H1 (cell line): ENCODE measurements around the gene SAA2. TPM values are rescaled to one million over a fixed set of nuclear protein-coding genes. Genes with fewer than 3 reads are reported as not detected.
A peak's percentile ranks its signal among the peaks of the same experiment; 100 is the strongest.
"Not testable (repeated sequence)": the region's sequence is repeated elsewhere in the genome, so short reads cannot be mapped to it uniquely, and the experiment has no call there.

Source experiments
- CTCF ChIA-PET: fragments of 300-600 bp; sonication (Branson Sonifier 250); formaldehyde crosslinking; loops from one replicate; lab custom pipeline; 2021; ENCODE audit not compliant: partially characterized antibody; lab: Charles Lee
- POLR2A ChIA-PET: fragments of 300-600 bp; sonication (Branson Sonifier 250); formaldehyde crosslinking; loops from one replicate; lab custom pipeline; 2021; ENCODE audit warnings: inconsistent platforms; ENCODE audit not compliant: partially characterized antibody; lab: Charles Lee
- DNase-seq, 2 experiments: peaks; one replicate each; pipeline versions ENCODE4 v3.0.0 to v3.0.0-alpha.2; 2010 to 2022; ENCODE audit warnings: low spot score in 2 of 2, low read depth in 1 of 2, mixed read lengths in 1 of 2
- FAIRE-seq: peaks from 2 replicates; lab custom pipeline; 2011; peaks lifted over from hg19 to GRCh38; lab: Jason Lieb, UNC
- H2AFZ ChIP-seq: 2 replicates; pipeline ENCODE4 v1.8.1; 2012; ENCODE audit warnings: low read length, inconsistent platforms
- H2AK5ac ChIP-seq: 2 replicates; pipeline ENCODE4 v1.6.1; 2013; ENCODE audit warnings: low read depth, low read length
- H2BK120ac ChIP-seq: replicated peaks from 2 replicates; pipeline ENCODE3; 2013; ENCODE audit warnings: low read depth, low read length, inconsistent platforms
- H2BK12ac ChIP-seq: 2 replicates; pipeline ENCODE4 v1.6.1; 2013; ENCODE audit warnings: low read depth, low read length
- H2BK15ac ChIP-seq: 2 replicates; pipeline ENCODE4 v1.6.1; 2013; ENCODE audit warnings: low read length
- H2BK20ac ChIP-seq: 2 replicates; pipeline ENCODE4 v1.6.1; 2013; ENCODE audit warnings: low read length
- H2BK5ac ChIP-seq: 2 replicates; pipeline ENCODE4 v1.6.1; 2013; ENCODE audit warnings: low read depth, low read length
- H3K14ac ChIP-seq: 2 replicates; pipeline ENCODE4 v1.6.1; 2013; ENCODE audit warnings: inconsistent platforms; ENCODE audit not compliant: insufficient read length
- H3K18ac ChIP-seq: 2 replicates; pipeline ENCODE4 v1.6.1; 2013; ENCODE audit warnings: low read length; ENCODE audit errors: extremely low read depth
- H3K23ac ChIP-seq: 2 replicates; pipeline ENCODE4 v1.6.1; 2013; ENCODE audit warnings: inconsistent platforms; ENCODE audit not compliant: insufficient read length
- H3K23me2 ChIP-seq: 2 replicates; pipeline ENCODE4 v1.6.1; 2013; ENCODE audit warnings: low read depth, low read length
- H3K27ac ChIP-seq: 2 replicates; pipeline ENCODE4 v1.6.1; 2011; ENCODE audit warnings: low read depth, low read length, inconsistent platforms
- H3K27me3 ChIP-seq, 4 experiments: replicated peaks in 1 of 4; 1 replicate in 1 of 4; 2 replicates in 3 of 4; pipeline versions ENCODE4 v1.6.1 to v1.8.1; 2011 to 2013; ENCODE audit warnings: low read length in 3 of 4, mild to moderate bottlenecking in 3 of 4, inconsistent platforms in 2 of 4, mixed read lengths in 2 of 4, moderate library complexity in 1 of 4; ENCODE audit not compliant: control insufficient read depth in 3 of 4, insufficient read depth in 3 of 4; ENCODE audit errors: extremely low read depth in 1 of 4
- H3K36me3 ChIP-seq, 4 experiments: 2 replicates each; pipeline versions ENCODE4 v1.6.1 to v1.8.1; 2011 to 2013; ENCODE audit warnings: mild to moderate bottlenecking in 4 of 4, low read length in 3 of 4, moderate library complexity in 2 of 4, control low read depth in 1 of 4, inconsistent platforms in 1 of 4; ENCODE audit not compliant: insufficient read depth in 4 of 4, control insufficient read depth in 2 of 4
- H3K4ac ChIP-seq: replicated peaks from 2 replicates; pipeline ENCODE3; 2013; ENCODE audit warnings: low read length, low read depth, mixed read lengths, inconsistent platforms; ENCODE audit not compliant: insufficient read length
- H3K4me1 ChIP-seq, 4 experiments: replicated peaks in 1 of 4; 1 replicate in 1 of 4; 2 replicates in 3 of 4; pipeline versions ENCODE4 v1.6.1 to v1.8.1; 2011 to 2013; ENCODE audit warnings: low read length in 3 of 4, inconsistent platforms in 2 of 4, mixed read lengths in 1 of 4; ENCODE audit not compliant: insufficient read depth in 4 of 4, control insufficient read depth in 3 of 4
- H3K4me2 ChIP-seq, 2 experiments: 2 replicates each; pipeline versions ENCODE4 v1.6.1 to v1.8.1; 2011 to 2013; ENCODE audit warnings: low read depth in 2 of 2, low read length in 2 of 2, control low read depth in 1 of 2, inconsistent platforms in 1 of 2, mild to moderate bottlenecking in 1 of 2; ENCODE audit not compliant: insufficient read depth in 1 of 2
- H3K4me3 ChIP-seq, 4 experiments: fragments of 200-600, 300-600 bp in 1 of 4; sonication (generic), shearing (Covaris generic), sonication (Bioruptor Twin) in 1 of 4; 2 replicates each; pipeline versions ENCODE4 v1.5.1 to v1.8.1; 2011 to 2016; ENCODE audit warnings: low read length in 4 of 4, low read depth in 3 of 4, control low read depth in 2 of 4, inconsistent platforms in 2 of 4, mild to moderate bottlenecking in 2 of 4, mixed read lengths in 1 of 4, moderate library complexity in 1 of 4; ENCODE audit not compliant: insufficient read depth in 2 of 4; ENCODE audit errors: extremely low read depth in 1 of 4
- H3K56ac ChIP-seq: replicated peaks from 2 replicates; pipeline ENCODE3; 2013; ENCODE audit warnings: low read depth, mild to moderate bottlenecking, mixed read lengths, low read length, inconsistent platforms; ENCODE audit not compliant: insufficient read length
- H3K79me1 ChIP-seq: 2 replicates; pipeline ENCODE4 v1.6.1; 2013; ENCODE audit warnings: low read depth, low read length, control low read depth
- H3K79me2 ChIP-seq, 2 experiments: 2 replicates each; pipeline versions ENCODE4 v1.6.1 to v1.8.1; 2012 to 2013; ENCODE audit warnings: low read length in 2 of 2, mild to moderate bottlenecking in 2 of 2, inconsistent platforms in 1 of 2; ENCODE audit not compliant: insufficient read depth in 2 of 2, control insufficient read depth in 1 of 2
- H3K9ac ChIP-seq, 4 experiments: replicated peaks in 1 of 4; 1 replicate in 1 of 4; 2 replicates in 3 of 4; pipeline versions ENCODE4 v1.6.1 to v1.8.1; 2011 to 2013; ENCODE audit warnings: low read depth in 3 of 4, low read length in 3 of 4, control low read depth in 2 of 4, mild to moderate bottlenecking in 2 of 4, moderate library complexity in 2 of 4, inconsistent platforms in 1 of 4; ENCODE audit errors: extremely low read depth in 1 of 4
- H3K9me3 ChIP-seq, 2 experiments: 2 replicates each; pipeline versions ENCODE4 v1.6.1 to v1.8.1; 2012 to 2013; ENCODE audit warnings: mild to moderate bottlenecking in 2 of 2, moderate library complexity in 2 of 2, control low read depth in 1 of 2, inconsistent platforms in 1 of 2, low read depth in 1 of 2, low read length in 1 of 2, mixed read lengths in 1 of 2; ENCODE audit not compliant: insufficient read depth in 2 of 2
- H4K20me1 ChIP-seq, 2 experiments: replicated peaks in 1 of 2; 2 replicates each; pipeline versions ENCODE3 to v1.8.1; 2011 to 2013; ENCODE audit warnings: inconsistent platforms in 2 of 2, low read length in 2 of 2, mild to moderate bottlenecking in 1 of 2; ENCODE audit not compliant: insufficient read depth in 2 of 2, control insufficient read depth in 1 of 2
- H4K5ac ChIP-seq: 2 replicates; pipeline ENCODE4 v1.6.1; 2013; ENCODE audit warnings: low read length, low read depth, mixed read lengths, inconsistent platforms; ENCODE audit not compliant: insufficient read length
- H4K8ac ChIP-seq: 2 replicates; pipeline ENCODE4 v1.8.0; 2013; ENCODE audit warnings: mild to moderate bottlenecking, moderate library complexity, low read length, inconsistent platforms; ENCODE audit not compliant: insufficient read depth; ENCODE audit errors: extremely low read depth
- H4K91ac ChIP-seq: replicated peaks from 2 replicates; pipeline ENCODE3; 2013; ENCODE audit warnings: low read length, mixed read lengths, inconsistent platforms; ENCODE audit not compliant: insufficient read length
- WGBS, 2 experiments: shearing (Covaris generic) in 1 of 2; methylation state at CpG; one replicate each; pipeline versions ENCODE4 v1.1.6 to v1.1.7; 2013 to 2015; ENCODE audit warnings: low lambda C conversion rate in 2 of 2, mixed read lengths in 2 of 2, inconsistent platforms in 1 of 2, low coverage in 1 of 2, missing lambda C conversion rate in 1 of 2; ENCODE audit not compliant: insufficient replicate concordance in 2 of 2, insufficient coverage in 1 of 2, insufficient read length in 1 of 2; ENCODE audit errors: extremely low coverage in 1 of 2, missing lambda C conversion rate in 1 of 2; 5-methylcytosine and 5-hydroxymethylcytosine counted together
- polyA plus RNA-seq, 7 experiments: library from polyadenylated mRNA; depleted of rRNA in 3 of 7; stranded (reverse) in 5 of 7; unstranded in 2 of 7; fragments of >200 nt in 5 of 7; fragments of 200-250 nt in 2 of 7; gene quantifications; 1 replicate in 5 of 7; 2 replicates in 1 of 7; 4 replicates in 1 of 7; pipeline versions ENCODE4 v1.2.1 to v1.2.3, GENCODE V29; 2011 to 2013; ENCODE audit warnings: missing spikeins in 2 of 7, mixed read lengths in 2 of 7
- total RNA-seq: library from RNA; stranded (reverse); fragmentation: NEBNext Ultra II Directional; extraction: Animal tissue kit (Norgen Biotek cat#: 25700); gene quantifications from 2 replicates; pipeline ENCODE4 v1.2.1, GENCODE V29; 2021

SAA2 gene
- total and polyA plus RNA-seq, 2 of the 8 experiments (the other 6 are each of a cell fraction or from before 2014, with no cell fraction given) = not detected

DNA sequence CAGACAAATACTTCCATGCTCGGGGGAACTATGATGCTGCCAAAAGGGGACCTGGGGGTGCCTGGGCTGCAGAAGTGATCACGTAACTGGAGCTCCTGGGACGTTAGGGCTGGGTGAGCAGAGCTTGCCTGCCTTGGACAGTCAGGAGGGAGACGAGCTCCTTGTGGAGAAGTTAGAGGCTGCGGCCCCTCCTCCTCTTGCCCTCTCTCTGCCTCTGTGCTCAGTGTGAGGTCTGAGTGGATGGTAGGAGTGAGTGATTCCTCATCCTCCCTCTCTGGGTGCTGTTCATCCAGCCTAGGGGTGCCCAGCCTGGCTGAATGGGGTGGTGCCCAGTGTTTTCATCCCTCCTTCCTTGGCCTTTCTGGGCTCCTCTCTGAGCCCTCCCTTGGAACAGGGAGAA lies 20.8 kb upstream of the SAA2 start:
- not testable (repeated sequence) for H2AK5ac ChIP-seq, H3K23ac ChIP-seq, H4K8ac ChIP-seq, FAIRE-seq, H3K4me2 ChIP-seq, H2BK5ac ChIP-seq, H3K14ac ChIP-seq, H3K9ac ChIP-seq, DNase-seq, H3K4ac ChIP-seq, H3K27ac ChIP-seq, H3K23me2 ChIP-seq, H3K27me3 ChIP-seq, H3K36me3 ChIP-seq, H4K5ac ChIP-seq, H2AFZ ChIP-seq, H3K79me2 ChIP-seq, H4K91ac ChIP-seq, H3K4me3 ChIP-seq, H4K20me1 ChIP-seq, H3K18ac ChIP-seq, H2BK20ac ChIP-seq, H3K4me1 ChIP-seq, H3K56ac ChIP-seq, H2BK15ac ChIP-seq, H2BK120ac ChIP-seq, H3K79me1 ChIP-seq, H3K9me3 ChIP-seq
- WGBS, 2 experiments = no CpG with 5 or more reads among the region's 5 CpGs
- ChIA-PET POLR2A (interaction anchor here (1.7 kb wide), 1 partner anchor 8 kb away, joined by 5 read pairs; no protein-coding TSS in a partner anchor), CTCF (interaction anchor here (0.9 to 1.5 kb wide), 4 partner anchors 25 to 65 kb away, joined by 3 to 7 read pairs (median 5); no protein-coding TSS in a partner anchor)
- 0 out of 2 replicates have a peak overlapping the region, but pooled peaks have one; percentile 27 for H2BK12ac ChIP-seq
